ENCODE results near the gene GSTM1.
"Not testable (repeated sequence)": the region's sequence is repeated elsewhere in the genome, so short reads cannot be mapped to it uniquely, and the experiment has no call there.

The GSTM1 gene

DNA sequence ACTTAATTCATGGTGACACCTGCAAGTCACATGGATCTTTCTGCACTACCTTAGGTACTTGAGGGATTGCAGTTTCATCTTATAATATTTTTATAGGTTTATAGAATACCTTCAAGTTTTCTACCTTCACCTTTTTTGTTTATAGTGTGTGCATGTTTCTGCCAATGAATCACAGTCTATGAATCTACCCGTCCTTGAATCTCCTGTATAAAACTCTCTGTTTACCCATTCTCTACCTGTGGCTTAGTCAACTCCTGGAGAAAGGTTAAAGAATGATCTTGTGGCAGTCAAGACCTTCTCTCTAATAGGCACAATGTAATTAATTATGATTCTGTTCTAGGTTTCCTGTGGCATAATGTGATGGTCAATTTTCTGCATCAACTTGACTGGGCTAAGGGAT lies 22.9 kb upstream of the GSTM1 start (continued):
- no peak for TF ChIP-seq OSR1 (CRISPR knock-in tag; IDR thresholded peaks at IDR 0.05)

DNA sequence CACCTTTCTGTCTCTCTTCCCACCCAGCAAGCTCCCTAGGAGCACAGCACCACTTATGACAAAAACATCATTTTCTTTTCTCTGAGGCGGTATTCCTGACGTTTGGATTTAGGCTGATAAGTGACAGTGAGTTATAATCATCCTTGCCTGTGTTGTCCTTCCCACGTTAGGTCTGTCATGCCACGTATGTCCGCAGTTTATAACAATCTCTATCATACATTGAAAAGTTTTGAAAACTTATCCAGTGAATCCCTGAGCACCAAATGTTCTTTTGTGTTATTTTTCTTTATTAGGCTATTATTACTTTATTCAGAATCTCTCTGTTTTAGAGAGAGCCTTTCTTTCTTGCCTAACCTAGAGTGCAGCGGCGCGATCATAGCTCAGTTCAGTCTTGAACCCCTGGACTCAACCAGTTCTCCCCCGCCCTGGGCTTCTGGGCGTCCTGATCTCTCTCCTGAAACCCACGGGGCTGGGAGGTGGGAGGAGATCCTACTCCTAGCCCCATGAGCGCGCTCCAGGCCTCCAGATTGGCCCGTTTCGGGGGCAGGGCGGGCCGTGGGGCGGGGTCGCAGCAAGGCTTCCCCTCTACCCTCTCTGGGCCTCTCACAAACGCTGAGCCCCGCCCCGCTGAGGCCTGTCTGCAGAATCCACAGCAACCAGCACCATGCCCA lies 20.0 kb upstream of the GSTM1 start, which contains the start of gene GSTM2:
TSS of gene GSTM2 (plus strand) at position 606 of the 671 bp plus-strand sequence. CDS start at position 665, 59 bp downstream.
- no peak for TF ChIP-seq CSDC2 (CRISPR knock-in tag; IDR thresholded peaks at IDR 0.05)
- no peak for TF ChIP-seq GLIS3 (CRISPR knock-in tag; IDR thresholded peaks at IDR 0.05)
- TF ChIP-seq ZNF565 (CRISPR knock-in tag; conservative IDR thresholded peaks at IDR 0.05; ENCODE audit: low read depth) = no peak
- no peak for TF ChIP-seq ZNF8 (CRISPR knock-in tag; IDR thresholded peaks at IDR 0.05)
- no peak for TF ChIP-seq ZFP3 (CRISPR knock-in tag; IDR thresholded peaks at IDR 0.05)
- TF ChIP-seq, protein P1, sequence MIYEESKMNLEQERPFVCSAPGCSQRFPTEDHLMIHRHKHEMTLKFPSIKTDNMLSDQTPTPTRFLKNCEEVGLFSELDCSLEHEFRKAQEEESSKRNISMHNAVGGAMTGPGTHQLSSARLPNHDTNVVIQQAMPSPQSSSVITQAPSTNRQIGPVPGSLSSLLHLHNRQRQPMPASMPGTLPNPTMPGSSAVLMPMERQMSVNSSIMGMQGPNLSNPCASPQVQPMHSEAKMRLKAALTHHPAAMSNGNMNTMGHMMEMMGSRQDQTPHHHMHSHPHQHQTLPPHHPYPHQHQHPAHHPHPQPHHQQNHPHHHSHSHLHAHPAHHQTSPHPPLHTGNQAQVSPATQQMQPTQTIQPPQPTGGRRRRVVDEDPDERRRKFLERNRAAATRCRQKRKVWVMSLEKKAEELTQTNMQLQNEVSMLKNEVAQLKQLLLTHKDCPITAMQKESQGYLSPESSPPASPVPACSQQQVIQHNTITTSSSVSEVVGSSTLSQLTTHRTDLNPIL (CRISPR knock-in tag; IDR thresholded peaks at IDR 0.05; ENCODE audit: low read depth) = no peak
- no peak for TF ChIP-seq TCF4 (CRISPR knock-in tag; IDR thresholded peaks at IDR 0.05; ENCODE audit: borderline replicate concordance)
- TF ChIP-seq, protein P2, sequence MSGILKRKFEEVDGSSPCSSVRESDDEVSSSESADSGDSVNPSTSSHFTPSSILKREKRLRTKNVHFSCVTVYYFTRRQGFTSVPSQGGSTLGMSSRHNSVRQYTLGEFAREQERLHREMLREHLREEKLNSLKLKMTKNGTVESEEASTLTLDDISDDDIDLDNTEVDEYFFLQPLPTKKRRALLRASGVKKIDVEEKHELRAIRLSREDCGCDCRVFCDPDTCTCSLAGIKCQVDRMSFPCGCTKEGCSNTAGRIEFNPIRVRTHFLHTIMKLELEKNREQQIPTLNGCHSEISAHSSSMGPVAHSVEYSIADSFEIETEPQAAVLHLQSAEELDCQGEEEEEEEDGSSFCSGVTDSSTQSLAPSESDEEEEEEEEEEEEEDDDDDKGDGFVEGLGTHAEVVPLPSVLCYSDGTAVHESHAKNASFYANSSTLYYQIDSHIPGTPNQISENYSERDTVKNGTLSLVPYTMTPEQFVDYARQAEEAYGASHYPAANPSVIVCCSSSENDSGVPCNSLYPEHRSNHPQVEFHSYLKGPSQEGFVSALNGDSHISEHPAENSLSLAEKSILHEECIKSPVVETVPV (CRISPR knock-in tag; IDR thresholded peaks at IDR 0.05) = no peak
- no peak for TF ChIP-seq ARNTL (CRISPR knock-in tag; IDR thresholded peaks at IDR 0.05; ENCODE audit: borderline replicate concordance, low read depth)
- no peak for TF ChIP-seq ISL1 (CRISPR knock-in tag; IDR thresholded peaks at IDR 0.05)
- TF ChIP-seq, protein P3, sequence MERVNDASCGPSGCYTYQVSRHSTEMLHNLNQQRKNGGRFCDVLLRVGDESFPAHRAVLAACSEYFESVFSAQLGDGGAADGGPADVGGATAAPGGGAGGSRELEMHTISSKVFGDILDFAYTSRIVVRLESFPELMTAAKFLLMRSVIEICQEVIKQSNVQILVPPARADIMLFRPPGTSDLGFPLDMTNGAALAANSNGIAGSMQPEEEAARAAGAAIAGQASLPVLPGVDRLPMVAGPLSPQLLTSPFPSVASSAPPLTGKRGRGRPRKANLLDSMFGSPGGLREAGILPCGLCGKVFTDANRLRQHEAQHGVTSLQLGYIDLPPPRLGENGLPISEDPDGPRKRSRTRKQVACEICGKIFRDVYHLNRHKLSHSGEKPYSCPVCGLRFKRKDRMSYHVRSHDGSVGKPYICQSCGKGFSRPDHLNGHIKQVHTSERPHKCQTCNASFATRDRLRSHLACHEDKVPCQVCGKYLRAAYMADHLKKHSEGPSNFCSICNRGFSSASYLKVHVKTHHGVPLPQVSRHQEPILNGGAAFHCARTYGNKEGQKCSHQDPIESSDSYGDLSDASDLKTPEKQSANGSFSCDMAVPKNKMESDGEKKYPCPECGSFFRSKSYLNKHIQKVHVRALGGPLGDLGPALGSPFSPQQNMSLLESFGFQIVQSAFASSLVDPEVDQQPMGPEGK (CRISPR knock-in tag; IDR thresholded peaks at IDR 0.05; ENCODE audit: borderline replicate concordance) = no peak
- no peak for TF ChIP-seq ESRRG (CRISPR knock-in tag; IDR thresholded peaks at IDR 0.05)
- no peak for TF ChIP-seq RARB (CRISPR knock-in tag; IDR thresholded peaks at IDR 0.05)
- TF ChIP-seq SNAI2 (CRISPR knock-in tag; IDR thresholded peaks at IDR 0.05) = no peak
- no peak for TF ChIP-seq ZC3H10 (CRISPR knock-in tag; IDR thresholded peaks at IDR 0.05)
- TF ChIP-seq BACH2 (CRISPR knock-in tag; IDR thresholded peaks at IDR 0.05; ENCODE audit: borderline replicate concordance) = no peak
- TF ChIP-seq ZFP30 (CRISPR knock-in tag; IDR thresholded peaks at IDR 0.05) = no peak
- ATAC-seq = peak; percentile 100

DNA sequence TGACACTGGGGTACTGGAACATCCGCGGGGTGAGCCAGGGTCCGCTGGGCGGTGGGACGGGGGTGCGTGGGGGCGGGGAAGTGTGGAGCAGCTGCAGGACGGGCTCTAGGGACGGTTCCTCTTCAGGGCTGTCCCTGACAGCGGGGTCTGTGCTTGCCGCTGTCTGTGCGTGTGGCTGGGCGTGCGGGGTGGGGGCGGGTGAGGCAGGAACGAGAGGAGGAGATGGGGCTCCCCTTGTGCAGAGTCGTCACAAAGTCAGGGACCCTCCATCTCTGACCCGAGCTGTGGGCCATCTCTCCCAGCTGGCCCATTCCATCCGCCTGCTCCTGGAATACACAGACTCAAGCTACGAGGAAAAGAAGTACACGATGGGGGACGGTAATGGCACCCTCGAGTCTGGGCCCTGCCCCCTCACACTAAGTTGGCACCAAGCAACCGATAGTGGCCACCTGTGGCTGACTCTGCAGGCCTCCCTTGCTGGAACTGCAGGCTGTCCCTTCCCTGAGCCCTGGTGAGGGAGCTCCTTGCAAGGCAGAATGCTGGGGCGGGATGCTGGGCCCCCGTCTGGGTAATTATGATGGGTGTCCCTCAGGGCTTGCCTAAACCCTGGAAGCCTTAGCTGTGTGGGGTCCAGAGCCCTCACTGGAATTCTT lies 19.4 kb upstream of the GSTM1 start:
- peak; percentile 21 for ATAC-seq
- TF ChIP-seq OSR1 (CRISPR knock-in tag; IDR thresholded peaks at IDR 0.05) = no peak
- no peak for TF ChIP-seq ZNF565 (CRISPR knock-in tag; conservative IDR thresholded peaks at IDR 0.05; ENCODE audit: low read depth)
- TF ChIP-seq TOX (CRISPR knock-in tag; IDR thresholded peaks at IDR 0.05; ENCODE audit: borderline replicate concordance) = no peak

DNA sequence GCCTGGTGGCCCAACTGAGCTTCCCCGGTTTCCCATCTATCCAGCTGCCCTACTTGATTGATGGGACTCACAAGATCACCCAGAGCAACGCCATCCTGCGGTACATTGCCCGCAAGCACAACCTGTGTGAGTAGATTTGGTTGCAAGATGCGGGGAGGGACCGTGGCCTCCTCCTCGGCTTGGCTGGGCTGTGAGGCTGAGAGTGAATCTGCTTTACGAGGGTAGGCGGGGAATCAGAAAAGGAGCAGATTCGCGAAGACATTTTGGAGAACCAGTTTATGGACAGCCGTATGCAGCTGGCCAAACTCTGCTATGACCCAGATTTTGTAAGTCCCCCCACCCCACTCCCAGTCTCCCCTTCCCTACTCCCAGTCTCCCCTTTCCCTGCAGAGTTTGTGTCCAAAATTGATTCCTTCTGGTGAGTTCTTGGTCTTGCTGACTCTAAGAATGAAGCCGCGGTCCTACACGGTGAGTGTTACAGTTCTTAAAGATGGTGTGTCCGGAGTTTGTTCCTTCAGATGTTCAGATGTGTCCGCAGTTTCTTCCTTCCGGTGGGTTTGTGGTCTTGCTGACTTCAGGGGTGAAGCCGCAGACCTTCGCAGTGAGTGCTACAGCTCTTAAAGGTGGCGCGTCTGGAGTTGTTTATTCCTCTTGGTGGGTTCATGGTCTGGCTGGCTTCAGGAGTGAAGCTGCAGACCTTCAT lies 18.2 kb upstream of the GSTM1 start:
- TF ChIP-seq SNAI2 (CRISPR knock-in tag; IDR thresholded peaks at IDR 0.05) = no peak
- TF ChIP-seq CSDC2 (CRISPR knock-in tag; IDR thresholded peaks at IDR 0.05) = no peak
- no peak for TF ChIP-seq ISL1 (CRISPR knock-in tag; IDR thresholded peaks at IDR 0.05)
- TF ChIP-seq, protein P4, sequence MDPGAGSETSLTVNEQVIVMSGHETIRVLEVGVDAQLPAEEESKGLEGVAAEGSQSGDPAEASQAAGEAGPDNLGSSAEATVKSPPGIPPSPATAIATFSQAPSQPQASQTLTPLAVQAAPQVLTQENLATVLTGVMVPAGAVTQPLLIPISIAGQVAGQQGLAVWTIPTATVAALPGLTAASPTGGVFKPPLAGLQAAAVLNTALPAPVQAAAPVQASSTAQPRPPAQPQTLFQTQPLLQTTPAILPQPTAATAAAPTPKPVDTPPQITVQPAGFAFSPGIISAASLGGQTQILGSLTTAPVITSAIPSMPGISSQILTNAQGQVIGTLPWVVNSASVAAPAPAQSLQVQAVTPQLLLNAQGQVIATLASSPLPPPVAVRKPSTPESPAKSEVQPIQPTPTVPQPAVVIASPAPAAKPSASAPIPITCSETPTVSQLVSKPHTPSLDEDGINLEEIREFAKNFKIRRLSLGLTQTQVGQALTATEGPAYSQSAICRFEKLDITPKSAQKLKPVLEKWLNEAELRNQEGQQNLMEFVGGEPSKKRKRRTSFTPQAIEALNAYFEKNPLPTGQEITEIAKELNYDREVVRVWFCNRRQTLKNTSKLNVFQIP (CRISPR knock-in tag; IDR thresholded peaks at IDR 0.05; ENCODE audit: borderline replicate concordance, low read depth) = no peak
- no peak for TF ChIP-seq TOX (CRISPR knock-in tag; IDR thresholded peaks at IDR 0.05; ENCODE audit: borderline replicate concordance)
- TF ChIP-seq ZNF70 (CRISPR knock-in tag; IDR thresholded peaks at IDR 0.05) = no peak
- no peak for TF ChIP-seq TCF4 (CRISPR knock-in tag; IDR thresholded peaks at IDR 0.05; ENCODE audit: borderline replicate concordance)
- TF ChIP-seq, protein P3 (CRISPR knock-in tag; IDR thresholded peaks at IDR 0.05; ENCODE audit: borderline replicate concordance) = no peak
- no peak for TF ChIP-seq OSR1 (CRISPR knock-in tag; IDR thresholded peaks at IDR 0.05)
- no peak for TF ChIP-seq ZC3H10 (CRISPR knock-in tag; IDR thresholded peaks at IDR 0.05)
- no peak for TF ChIP-seq PPARA (CRISPR knock-in tag; IDR thresholded peaks at IDR 0.05; ENCODE audit: borderline replicate concordance)
- no peak for TF ChIP-seq ZNF565 (CRISPR knock-in tag; conservative IDR thresholded peaks at IDR 0.05; ENCODE audit: low read depth)
- TF ChIP-seq RARB (CRISPR knock-in tag; IDR thresholded peaks at IDR 0.05) = no peak
- no peak for TF ChIP-seq BACH2 (CRISPR knock-in tag; IDR thresholded peaks at IDR 0.05; ENCODE audit: borderline replicate concordance)
- TF ChIP-seq, protein P1 (CRISPR knock-in tag; IDR thresholded peaks at IDR 0.05; ENCODE audit: low read depth) = no peak
- TF ChIP-seq ZNF8 (CRISPR knock-in tag; IDR thresholded peaks at IDR 0.05) = no peak
- ATAC-seq = no peak

DNA sequence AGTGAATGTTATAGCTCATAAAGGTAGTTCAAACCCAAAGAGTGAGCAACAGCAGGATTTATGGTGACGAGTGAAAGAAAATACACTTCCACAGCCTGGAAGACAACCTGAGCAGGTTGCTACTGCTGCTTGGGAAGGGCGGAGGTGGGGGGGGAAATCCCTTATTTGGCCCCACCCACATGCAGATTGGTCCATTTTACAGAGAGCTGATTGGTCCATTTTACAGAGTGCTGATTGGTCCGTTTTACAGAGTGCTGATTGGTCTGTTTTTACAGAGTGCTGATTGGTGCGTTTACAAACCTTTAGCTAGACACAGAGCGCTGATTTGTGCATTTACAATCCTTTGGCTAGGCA lies 17.7 kb upstream of the GSTM1 start:
- ATAC-seq = not testable (repeated sequence)

All from SK-N-SH treated with all-trans-retinoic acid at 6 μM for 48 hours (cell line).